ENCODE data around the gene EYA4.

Gene EYA4

GRCh38 chr6:133242637-133243585, 1.8 kb downstream of the EYA4 start:
- no peak for DNase-seq (ENCODE audit: low read depth in 3 of 3)

- DNase-seq (ENCODE audit: low read depth in 3 of 3): no peak
These were observed 2.7 kb downstream of the EYA4 start for GRCh38 chr6:133243723-133244305.

- DNase-seq (ENCODE audit: low read depth in 3 of 3): no peak
These were observed 3.4 kb downstream of the EYA4 start for GRCh38 chr6:133244519-133244918.

- no peak for DNase-seq (ENCODE audit: low read depth in 3 of 3)
These were observed 3.9 kb downstream of the EYA4 start for GRCh38 chr6:133245007-133245406.

GRCh38 chr6:133245422-133245903, 4.3 kb downstream of the EYA4 start:
- DNase-seq (ENCODE audit: low read depth in 3 of 3): no peak

GRCh38 chr6:133247581-133247980, 6.4 kb downstream of the EYA4 start:
- DNase-seq (ENCODE audit: low read depth in 3 of 3): no peak

- no peak for DNase-seq (ENCODE audit: low read depth in 3 of 3)
These were observed 7.3 kb downstream of the EYA4 start for GRCh38 chr6:133248241-133249001.

- no peak for DNase-seq (ENCODE audit: low read depth in 3 of 3)
These were observed 10.5 kb downstream of the EYA4 start for GRCh38 chr6:133251688-133252087.

GRCh38 chr6:133254552-133255228, 13.5 kb downstream of the EYA4 start:
- DNase-seq (ENCODE audit: low read depth in 3 of 3): no peak

GRCh38 chr6:133257545-133258105, 16.5 kb downstream of the EYA4 start:
- DNase-seq (ENCODE audit: low read depth in 3 of 3): no peak

GRCh38 chr6:133259561-133259960, 18.4 kb downstream of the EYA4 start:
- no peak for DNase-seq (ENCODE audit: low read depth in 3 of 3)

- DNase-seq (ENCODE audit: low read depth in 3 of 3): no peak
These were observed 21.6 kb downstream of the EYA4 start for GRCh38 chr6:133262804-133263203.

- DNase-seq (ENCODE audit: low read depth in 3 of 3): no peak
These were observed 23.9 kb downstream of the EYA4 start for GRCh38 chr6:133265066-133265465.

GRCh38 chr6:133266186-133266585, 25.0 kb downstream of the EYA4 start:
- DNase-seq (ENCODE audit: low read depth in 3 of 3): no peak

GRCh38 chr6:133268621-133269020, 27.5 kb downstream of the EYA4 start:
- no peak for DNase-seq (ENCODE audit: low read depth in 3 of 3)

- no peak for DNase-seq (ENCODE audit: low read depth in 3 of 3)
These were observed 33.7 kb downstream of the EYA4 start for GRCh38 chr6:133274813-133275212.

GRCh38 chr6:133275213-133275612, 34.1 kb downstream of the EYA4 start:
- DNase-seq (ENCODE audit: low read depth in 3 of 3): no peak

GRCh38 chr6:133277228-133277899, 36.2 kb downstream of the EYA4 start:
- no peak for DNase-seq (ENCODE audit: low read depth in 3 of 3)

GRCh38 chr6:133277900-133278545, 36.9 kb downstream of the EYA4 start:
- no peak for DNase-seq (ENCODE audit: low read depth in 3 of 3)

GRCh38 chr6:133286765-133287164, 45.6 kb downstream of the EYA4 start:
- no peak for DNase-seq (ENCODE audit: low read depth in 3 of 3)

All from stimulated activated CD4-positive, alpha-beta T cell treated with anti-CD3 and anti-CD28 coated beads, TNF-alpha, amount 100 ng/mL, for 24 hours (primary cell).